Fibroblast of pulmonary artery (primary cell): ENCODE measurements around the gene ANKRD23.
A peak's percentile ranks its signal among the peaks of the same experiment; 100 is the strongest.
"Not testable (repeated sequence)": the region's sequence is repeated elsewhere in the genome, so short reads cannot be mapped to it uniquely, and the experiment has no call there.

Experiments
- DNase-seq: peaks from one replicate; pipeline ENCODE4 v3.0.0-alpha.2; 2010; ENCODE audit warnings: low read depth
- H3K4me3 ChIP-seq: replicated peaks from 2 replicates; pipeline ENCODE4 v1.5.1; 2011; ENCODE audit warnings: low read depth, mild to moderate bottlenecking, control low read depth, low read length, moderate library complexity
- CTCF ChIP-seq: IDR thresholded peaks from 2 replicates; pipeline ENCODE4 v1.5.1; 2011; ENCODE audit warnings: mild to moderate bottlenecking, control low read depth, low read length, inconsistent platforms; ENCODE audit errors: missing control alignments

ANKRD23 gene

GRCh38 chr2:96807127-96807471, 36.7 kb downstream of the ANKRD23 start:
- no peak for TF ChIP-seq CTCF
- DNase-seq: no peak
- no peak overlapping the region for H3K4me3 ChIP-seq

GRCh38 chr2:96806468-96807126, 37.2 kb downstream of the ANKRD23 start:
- no peak overlapping the region for H3K4me3 ChIP-seq
- no peak for TF ChIP-seq CTCF
- no peak for DNase-seq

GRCh38 chr2:96805946-96806345, 37.9 kb downstream of the ANKRD23 start:
- not testable (repeated sequence) for H3K4me3 ChIP-seq

GRCh38 chr2:96804986-96805385, 38.8 kb downstream of the ANKRD23 start:
- no peak for DNase-seq
- no peak overlapping the region for H3K4me3 ChIP-seq
- TF ChIP-seq CTCF: no peak

More at GRCh38 chr2:96805946-96806345, 37.9 kb downstream of the ANKRD23 start:
- not testable (repeated sequence) for DNase-seq

- no peak for DNase-seq
- H3K4me3 ChIP-seq: no peak overlapping the region
- TF ChIP-seq CTCF: no peak
Measured at GRCh38 chr2:96802721-96803120, 41.1 kb downstream of the ANKRD23 start.

GRCh38 chr2:96801786-96802595, 41.8 kb downstream of the ANKRD23 start:
- no peak for DNase-seq
- no peak overlapping the region for H3K4me3 ChIP-seq
- TF ChIP-seq CTCF: no peak

- DNase-seq: peak; percentile 61
- no peak overlapping the region for H3K4me3 ChIP-seq
- peak; percentile 79 for TF ChIP-seq CTCF
Measured at GRCh38 chr2:96801005-96801785, 42.6 kb downstream of the ANKRD23 start.
